Adrenal gland (tissue), 5 donors: ENCODE results near the gene PATJ.

Source experiments
- POLR2A ChIP-seq, 2 donors: fragments of 450-650 bp; IDR thresholded peaks; one replicate each; pipeline ENCODE4 v1.6.1; 2017; ENCODE audit warnings: antibody characterized with exemption in 2 of 2, mild to moderate bottlenecking in 2 of 2, moderate library complexity in 1 of 2
- TF ChIP-seq, protein P1 (sequence below), 6 experiments: fragments of 450-650 bp in 4 of 6; fragments of 200-600 bp in 2 of 6; sonication (generic) in 1 of 6; IDR thresholded peaks; 1 replicate in 5 of 6; 2 replicates in 1 of 6; pipeline versions ENCODE4 v1.5.1 to v1.8.0; 2016 to 2021; ENCODE audit warnings: antibody characterized with exemption in 6 of 6, mild to moderate bottlenecking in 2 of 6, moderate library complexity in 1 of 6
- donor health status: DM: no; HTN: no; CAD: no.

DNA sequence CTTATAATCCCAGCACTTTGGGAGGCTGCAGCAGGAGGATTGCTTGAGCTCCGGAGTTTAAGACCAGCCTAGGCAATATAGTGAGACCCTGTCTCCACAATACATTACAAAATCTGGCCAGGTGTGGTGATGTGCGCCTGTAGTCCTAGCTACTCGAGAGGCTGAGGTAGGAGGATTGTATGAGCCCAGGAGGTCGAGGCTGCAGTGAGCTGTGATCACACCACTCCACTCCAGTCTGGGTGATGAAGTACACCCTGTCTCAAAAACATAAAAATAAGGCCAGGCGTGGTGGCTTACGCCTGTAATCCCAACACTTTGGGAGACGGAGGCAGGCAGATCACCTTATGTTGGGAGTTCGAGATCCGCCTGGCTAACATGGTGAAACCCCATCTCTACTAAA, 480.0 kb downstream of the PATJ start:
- TF ChIP-seq, protein P1, sequence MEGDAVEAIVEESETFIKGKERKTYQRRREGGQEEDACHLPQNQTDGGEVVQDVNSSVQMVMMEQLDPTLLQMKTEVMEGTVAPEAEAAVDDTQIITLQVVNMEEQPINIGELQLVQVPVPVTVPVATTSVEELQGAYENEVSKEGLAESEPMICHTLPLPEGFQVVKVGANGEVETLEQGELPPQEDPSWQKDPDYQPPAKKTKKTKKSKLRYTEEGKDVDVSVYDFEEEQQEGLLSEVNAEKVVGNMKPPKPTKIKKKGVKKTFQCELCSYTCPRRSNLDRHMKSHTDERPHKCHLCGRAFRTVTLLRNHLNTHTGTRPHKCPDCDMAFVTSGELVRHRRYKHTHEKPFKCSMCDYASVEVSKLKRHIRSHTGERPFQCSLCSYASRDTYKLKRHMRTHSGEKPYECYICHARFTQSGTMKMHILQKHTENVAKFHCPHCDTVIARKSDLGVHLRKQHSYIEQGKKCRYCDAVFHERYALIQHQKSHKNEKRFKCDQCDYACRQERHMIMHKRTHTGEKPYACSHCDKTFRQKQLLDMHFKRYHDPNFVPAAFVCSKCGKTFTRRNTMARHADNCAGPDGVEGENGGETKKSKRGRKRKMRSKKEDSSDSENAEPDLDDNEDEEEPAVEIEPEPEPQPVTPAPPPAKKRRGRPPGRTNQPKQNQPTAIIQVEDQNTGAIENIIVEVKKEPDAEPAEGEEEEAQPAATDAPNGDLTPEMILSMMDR (IDR thresholded peaks at IDR 0.05), result no peak
- no peak for TF ChIP-seq POLR2A (IDR thresholded peaks at IDR 0.05)
